ENCODE data around the gene MRPL23.

MRPL23 gene

GRCh38 chr11:1998290-1998689 lies 51.2 kb downstream of the MRPL23 start:
- no peak for DNase-seq

- DNase-seq: no peak
Measured at GRCh38 chr11:1998861-1999260, 51.7 kb downstream of the MRPL23 start.

- no peak for DNase-seq
Measured at GRCh38 chr11:2002042-2002776, 55.1 kb downstream of the MRPL23 start.

- DNase-seq: no peak
Measured at GRCh38 chr11:2002807-2003206, 55.7 kb downstream of the MRPL23 start.

- DNase-seq: no peak
Measured at GRCh38 chr11:2004466-2004865, 57.3 kb downstream of the MRPL23 start.

All from NCI-H1436 treated with DMSO at 0.1 percent for 48 hours (cell line).